SHP77 treated with DMSO at 0.1 percent for 48 hours (cell line): ENCODE measurements around the gene NFKB1.
"Not testable (repeated sequence)": the region's sequence is repeated elsewhere in the genome, so short reads cannot be mapped to it uniquely, and the experiment has no call there.

ENCODE experiments used
- DNase-seq: peaks from one replicate; lab custom pipeline; 2025; lab: John Stamatoyannopoulos, UW

NFKB1 gene

GRCh38 chr4:102600689-102601088 lies 99.5 kb downstream of the NFKB1 start:
- DNase-seq = no peak

GRCh38 chr4:102601586-102602227 lies 100.5 kb downstream of the NFKB1 start:
- no peak for DNase-seq

GRCh38 chr4:102604222-102604940 lies 103.2 kb downstream of the NFKB1 start:
- DNase-seq = no peak

- DNase-seq = no peak
Observed at GRCh38 chr4:102606261-102606660, 105.1 kb downstream of the NFKB1 start.

DNA sequence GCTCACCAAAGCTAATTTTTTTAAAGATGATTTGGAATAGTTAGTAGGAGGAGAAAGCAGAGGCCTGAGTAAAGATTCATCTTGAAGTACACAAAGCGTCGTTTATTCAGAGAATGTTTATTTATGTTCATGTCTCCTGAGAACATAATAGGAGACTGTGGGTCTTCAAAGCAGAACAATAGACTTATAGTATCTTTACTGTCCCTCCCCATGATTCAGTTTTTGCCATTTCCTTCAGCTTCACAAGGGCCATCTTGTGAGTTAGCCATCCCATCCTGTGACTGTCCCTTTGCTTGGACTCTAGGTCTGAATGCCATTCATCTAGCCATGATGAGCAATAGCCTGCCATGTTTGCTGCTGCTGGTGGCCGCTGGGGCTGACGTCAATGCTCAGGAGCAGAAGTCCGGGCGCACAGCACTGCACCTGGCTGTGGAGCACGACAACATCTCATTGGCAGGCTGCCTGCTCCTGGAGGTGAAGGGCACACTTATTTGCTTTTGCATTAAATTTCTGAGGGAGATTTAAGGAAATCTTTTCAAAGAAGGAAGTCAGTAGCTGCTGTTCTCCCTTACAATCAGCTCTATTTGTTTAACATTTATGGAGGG lies 105.8 kb downstream of the NFKB1 start:
- peak; percentile 65 for DNase-seq

DNA sequence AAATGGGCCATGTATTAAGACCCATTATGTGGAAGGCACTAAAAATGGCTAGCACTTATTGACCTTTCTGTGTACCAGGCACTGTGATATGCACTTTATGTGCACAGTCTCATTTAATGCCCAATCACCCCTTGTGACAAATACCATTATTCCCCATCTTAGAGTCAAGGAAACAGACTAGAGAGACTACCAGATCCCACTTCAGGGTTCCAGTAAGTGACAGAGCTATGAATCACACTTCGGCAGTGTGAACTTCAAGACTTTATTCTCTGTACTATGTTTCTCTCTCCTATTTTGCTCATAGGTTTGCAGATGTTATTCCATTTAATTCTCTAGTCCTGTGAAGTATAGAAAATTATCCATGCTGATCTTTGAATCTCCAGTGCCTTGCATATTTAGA lies 107.0 kb downstream of the NFKB1 start:
- no peak for DNase-seq

- DNase-seq = no peak
Observed at GRCh38 chr4:102610007-102610406, 108.8 kb downstream of the NFKB1 start.

DNA sequence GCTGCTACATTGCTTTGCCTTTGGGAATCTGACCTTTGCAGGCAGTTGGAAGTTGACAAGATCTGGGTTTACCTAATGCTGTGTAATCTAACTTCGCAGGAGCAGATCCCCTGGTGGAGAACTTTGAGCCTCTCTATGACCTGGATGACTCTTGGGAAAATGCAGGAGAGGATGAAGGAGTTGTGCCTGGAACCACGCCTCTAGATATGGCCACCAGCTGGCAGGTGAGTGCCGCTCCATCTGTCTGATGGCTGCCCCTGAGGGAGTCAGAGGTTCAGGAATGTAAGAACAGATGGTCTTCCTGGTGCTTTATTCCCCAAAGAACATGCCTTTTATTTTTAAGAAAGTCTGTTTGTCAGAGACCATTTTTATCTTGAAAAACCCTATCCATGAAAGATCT lies 109.3 kb downstream of the NFKB1 start:
- DNase-seq = no peak

GRCh38 chr4:102612210-102612609 lies 111.1 kb downstream of the NFKB1 start:
- no peak for DNase-seq

GRCh38 chr4:102612824-102613366 lies 111.7 kb downstream of the NFKB1 start:
- DNase-seq = no peak

DNA sequence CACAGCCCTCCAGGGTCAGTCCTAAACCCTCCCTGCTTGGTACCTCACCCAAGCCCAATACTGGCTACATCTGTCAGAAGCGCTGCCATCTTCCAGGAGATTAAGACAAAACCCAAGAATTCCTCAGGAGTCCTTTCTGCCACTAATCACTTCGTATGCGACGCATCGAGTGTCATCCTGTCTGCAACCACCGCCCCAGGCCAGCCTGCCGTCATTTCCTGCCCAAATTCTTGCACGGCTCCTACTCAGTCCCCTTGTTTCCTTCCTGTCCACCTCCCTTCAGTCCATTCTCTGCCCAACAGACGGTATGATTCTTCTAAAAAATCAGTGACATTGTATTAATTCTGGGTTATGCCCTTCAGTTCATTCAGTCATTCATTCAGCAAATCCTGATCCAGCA lies 113.6 kb downstream of the NFKB1 start:
- no peak for DNase-seq

DNA sequence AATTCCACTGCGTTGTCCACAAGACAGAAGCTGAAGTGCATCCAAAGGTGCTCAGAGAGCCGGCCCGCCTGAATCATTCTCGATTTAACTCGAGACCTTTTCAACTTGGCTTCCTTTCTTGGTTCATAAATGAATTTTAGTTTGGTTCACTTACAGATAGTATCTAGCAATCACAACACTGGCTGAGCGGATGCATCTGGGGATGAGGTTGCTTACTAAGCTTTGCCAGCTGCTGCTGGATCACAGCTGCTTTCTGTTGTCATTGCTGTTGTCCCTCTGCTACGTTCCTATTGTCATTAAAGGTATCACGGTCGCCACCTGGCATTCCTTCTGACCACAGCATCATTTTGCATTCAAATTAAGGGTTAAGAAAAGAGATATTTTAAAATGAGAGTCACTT lies 115.5 kb downstream of the NFKB1 start:
- DNase-seq = peak; percentile 55

DNA sequence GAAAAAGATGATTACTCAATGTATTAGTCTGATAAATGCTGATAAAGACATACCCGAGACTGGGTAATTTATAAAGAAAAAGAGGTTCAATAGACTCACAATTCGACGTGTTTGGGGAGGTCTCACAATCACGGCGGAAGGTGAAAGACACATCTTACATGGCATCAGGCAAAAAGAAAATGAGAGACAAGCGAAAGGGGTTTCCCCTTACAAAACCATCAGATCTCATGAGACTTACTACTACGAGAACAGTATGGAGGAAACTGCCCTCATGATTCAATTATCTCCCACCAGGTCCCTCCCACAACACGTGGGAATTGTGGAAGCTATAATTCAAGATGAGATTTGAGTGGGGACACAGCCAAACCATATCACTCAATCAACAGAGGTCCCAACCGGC lies 117.9 kb downstream of the NFKB1 start:
- DNase-seq = not testable (repeated sequence)

DNA sequence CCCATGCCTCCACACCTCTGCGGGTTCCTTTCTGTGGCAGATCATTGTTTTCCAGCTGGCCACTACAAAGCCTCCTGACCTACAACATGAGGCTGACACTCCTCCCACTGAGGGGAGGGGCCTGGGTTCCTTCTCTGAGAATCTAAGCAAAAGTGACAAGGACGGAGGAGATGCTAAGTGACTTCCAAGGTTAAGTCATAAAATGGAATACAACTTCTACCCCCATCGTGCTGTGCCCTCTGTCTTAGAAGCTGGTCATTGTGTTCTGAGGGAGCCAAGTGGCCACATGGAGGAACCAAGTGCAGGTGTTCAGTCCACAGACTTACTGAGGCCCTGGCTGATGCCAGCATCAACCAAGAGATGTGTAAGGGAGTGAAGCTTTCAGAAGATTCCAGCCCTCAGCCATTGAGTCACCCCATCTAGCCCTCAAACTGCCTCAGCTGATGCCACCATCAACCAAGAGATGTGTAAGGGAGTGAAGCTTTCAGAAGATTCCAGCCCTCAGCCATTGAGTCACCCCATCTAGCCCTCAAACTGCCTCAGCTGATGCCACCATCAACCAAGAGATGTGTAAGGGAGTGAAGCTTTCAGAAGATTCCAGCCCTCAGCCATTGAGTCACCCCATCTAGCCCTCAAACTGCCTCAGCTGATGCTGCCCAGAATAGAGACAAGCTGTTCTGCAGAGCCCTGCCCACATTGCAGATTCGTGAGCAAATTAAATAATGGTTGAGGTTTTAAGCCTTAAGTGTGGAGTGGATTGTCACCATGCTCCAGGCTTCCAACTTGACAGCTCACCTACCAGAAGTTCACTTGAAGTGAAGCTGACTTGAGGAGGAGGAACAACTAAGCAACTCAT lies 118.8 kb downstream of the NFKB1 start:
- DNase-seq = not testable (repeated sequence)

DNA sequence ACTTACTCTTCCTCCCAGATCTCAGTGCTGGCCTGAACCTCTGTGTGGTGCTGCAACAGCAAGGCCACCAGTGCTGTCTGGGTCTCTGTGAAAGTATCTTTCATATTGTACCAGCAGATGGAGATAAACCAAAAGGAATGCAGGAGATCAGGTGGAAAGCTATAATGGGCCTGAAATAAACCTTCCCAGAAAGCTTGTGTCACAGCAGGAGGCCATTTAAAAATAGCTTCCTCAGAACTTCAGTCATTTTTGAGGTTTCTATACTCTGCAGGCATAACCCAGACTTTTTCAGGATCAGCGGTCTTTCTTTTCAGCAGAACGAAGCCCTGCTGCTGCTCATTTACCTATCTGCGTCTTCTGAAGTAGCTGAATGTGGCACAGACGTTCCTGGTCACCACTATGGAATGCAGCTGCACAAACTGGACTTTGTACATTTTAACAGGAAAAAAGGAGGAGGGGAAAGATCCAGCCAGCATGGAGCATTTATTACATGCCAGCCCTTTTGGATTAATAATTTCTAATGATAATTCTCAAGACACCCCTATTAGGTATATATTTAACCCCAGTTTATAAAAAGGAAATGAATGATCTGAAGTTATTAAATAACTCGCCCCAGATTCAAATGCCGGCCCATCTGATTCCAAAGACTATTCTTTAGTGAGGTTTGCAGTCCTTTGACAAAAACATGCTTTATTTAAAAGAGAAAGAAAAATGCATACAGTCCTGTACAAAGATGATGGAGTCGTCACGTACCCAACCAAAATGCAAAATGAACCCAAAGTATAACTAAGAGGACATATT lies 119.7 kb downstream of the NFKB1 start:
- peak; percentile 44 for DNase-seq

GRCh38 chr4:102623622-102624021 lies 122.5 kb downstream of the NFKB1 start:
- DNase-seq = no peak

DNA sequence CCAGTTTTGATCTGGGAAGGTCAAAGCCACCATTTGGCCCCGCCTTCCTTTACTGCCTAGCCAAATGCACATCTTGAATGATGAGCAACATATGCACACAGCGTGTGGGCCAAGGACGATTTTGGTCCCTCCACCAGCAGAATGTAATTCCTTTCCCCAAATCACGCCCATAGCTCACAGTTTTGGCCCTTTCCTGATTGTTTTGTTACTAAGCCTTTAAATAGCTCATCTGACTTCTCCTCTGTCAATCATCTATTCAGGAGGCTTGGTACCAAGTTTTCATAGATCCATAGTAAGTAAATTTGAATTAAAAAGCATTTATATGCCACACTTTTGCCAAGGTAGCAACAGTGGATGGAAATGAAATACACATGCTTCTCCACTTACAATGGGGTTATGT lies 123.3 kb downstream of the NFKB1 start:
- DNase-seq = no peak

DNA sequence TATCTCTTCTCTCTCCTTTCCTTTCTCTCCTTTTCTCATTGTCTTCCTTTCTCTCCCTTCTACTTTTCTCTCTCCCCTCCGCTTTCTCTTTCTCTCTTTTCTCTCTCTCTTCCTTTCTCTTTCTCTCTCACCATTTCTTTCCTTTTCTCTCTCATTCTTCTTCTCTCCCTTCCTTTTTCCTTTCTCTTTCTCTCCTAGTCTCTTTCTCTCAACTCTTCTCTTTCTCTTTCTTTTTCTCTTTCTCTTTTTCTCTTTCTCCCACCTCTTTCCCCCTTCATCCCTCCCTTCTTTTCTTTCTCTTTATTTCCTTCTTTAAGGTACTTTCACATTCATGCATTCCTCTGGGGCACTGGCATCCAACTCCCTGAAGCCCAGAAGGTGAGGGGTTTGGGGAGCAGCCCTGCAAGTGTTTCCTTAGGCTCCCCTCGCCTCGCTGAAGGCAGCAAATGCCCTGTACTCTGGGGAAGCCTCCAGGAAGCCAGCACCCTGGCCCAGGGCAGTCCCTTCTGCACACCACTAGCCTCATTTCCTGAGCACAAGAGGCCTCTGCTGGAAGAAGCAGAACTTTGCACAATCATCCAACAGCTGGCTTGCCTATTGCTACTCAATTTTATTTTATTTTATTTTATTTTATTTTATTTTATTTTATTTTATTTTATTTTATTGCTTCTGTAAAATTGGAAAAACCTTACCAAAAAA lies 124.2 kb downstream of the NFKB1 start:
- no peak for DNase-seq

- no peak for DNase-seq
Observed at GRCh38 chr4:102627831-102628523, 126.8 kb downstream of the NFKB1 start.

- no peak for DNase-seq
Observed at GRCh38 chr4:102629673-102630072, 128.5 kb downstream of the NFKB1 start.
